ENCODE data around the gene CHST13.
"Not testable (repeated sequence)": the region's sequence is repeated elsewhere in the genome, so short reads cannot be mapped to it uniquely, and the experiment has no call there.

The CHST13 gene

DNA sequence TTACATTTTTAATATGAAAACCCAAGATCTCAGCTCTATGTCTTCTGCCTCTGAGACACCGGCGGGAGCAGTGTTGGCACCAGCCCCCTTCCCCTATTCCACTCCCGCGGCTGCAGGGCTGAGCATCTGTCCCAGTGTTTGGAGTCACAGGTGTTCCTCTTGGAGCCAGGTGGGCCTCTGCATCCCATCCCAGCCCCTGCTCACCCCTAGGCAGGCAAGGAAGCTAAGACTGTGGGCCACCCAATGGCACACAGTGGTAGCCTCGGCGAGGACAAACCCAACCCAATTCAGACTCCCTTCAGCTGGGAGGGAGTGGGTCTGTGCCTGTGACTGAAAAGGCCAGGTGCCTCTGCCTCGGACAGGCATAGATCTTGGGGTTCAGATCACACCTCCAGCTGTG lies 3.1 kb downstream of the CHST13 start:
- DNase-seq = no peak

GRCh38 chr3:126527455-126528211 lies 3.7 kb downstream of the CHST13 start:
- DNase-seq = no peak

GRCh38 chr3:126528419-126528799 lies 4.5 kb downstream of the CHST13 start:
- DNase-seq = no peak

- no peak for DNase-seq
These were observed 5.0 kb downstream of the CHST13 start for GRCh38 chr3:126528800-126529541.

DNA sequence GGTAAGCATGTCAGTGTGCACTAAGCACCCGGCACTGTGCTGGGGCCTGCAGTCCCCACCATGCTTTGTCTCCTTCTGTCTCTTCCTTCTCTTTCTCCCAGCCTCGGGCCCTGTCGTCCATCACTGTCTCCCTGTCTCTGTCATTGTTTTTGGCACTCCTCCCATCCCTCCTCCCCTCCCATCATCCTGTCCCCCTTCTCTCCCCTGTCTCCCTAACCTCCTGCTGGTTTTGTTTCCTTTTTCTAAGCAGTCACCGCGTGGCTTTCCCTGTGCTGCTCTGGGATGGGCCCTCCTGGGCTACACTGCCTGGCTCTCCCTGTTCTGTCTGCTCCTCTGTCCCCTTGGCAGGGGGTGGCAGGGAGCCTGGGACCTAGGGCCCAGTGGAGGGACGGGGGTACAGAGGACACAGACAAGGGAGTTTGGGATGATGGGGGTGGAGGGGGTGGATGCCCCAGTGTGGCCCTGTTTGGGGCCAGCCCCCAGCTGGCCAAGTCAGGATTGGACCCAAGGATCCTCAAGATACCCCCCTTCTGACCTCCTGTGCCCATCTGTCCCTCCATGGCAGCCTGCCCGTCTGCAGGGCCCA lies 5.7 kb downstream of the CHST13 start:
- no peak for DNase-seq

DNA sequence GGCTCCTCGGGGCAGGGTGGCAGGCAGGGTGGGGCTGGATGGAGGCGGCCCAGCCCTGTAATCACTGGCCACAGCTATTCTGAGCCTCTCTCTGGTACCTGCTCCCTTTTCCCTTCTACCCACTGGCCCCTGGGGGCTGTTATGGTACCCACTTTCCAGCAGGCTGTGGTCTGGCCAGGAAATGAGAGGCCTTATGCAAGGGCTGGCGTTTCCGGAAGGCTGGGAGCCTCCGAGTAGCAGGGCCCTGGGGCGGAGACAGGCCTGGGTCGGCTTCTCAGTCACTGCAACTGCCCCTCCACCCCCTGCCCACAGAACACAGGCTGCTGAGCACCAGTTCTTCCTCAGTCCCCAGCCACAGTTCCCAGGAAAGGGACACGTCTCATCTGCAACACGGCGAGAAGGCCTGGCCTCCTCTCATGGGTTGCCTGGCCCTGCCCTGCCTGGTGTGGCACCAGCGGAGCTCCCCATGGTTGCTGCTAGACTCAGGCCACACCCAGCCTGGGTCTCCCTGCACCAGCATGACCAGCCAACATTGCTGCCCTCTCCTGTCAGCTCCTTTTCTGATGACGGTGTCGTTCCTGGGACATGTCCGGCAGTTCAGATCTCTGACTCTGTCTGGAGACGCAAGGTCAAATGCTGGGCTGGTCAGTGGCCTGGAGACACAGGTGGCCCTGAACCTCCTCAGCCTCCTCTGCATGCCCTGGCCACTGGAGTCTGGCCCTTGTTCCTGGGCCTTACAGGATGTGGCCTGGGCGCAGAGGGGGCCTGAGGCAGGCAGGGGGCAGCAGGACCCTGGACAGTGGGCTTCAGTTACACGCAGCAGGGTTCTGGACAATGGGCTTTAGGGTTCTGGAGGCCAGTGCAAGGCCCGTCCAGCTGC lies 6.5 kb downstream of the CHST13 start:
- no peak for DNase-seq

- DNase-seq = no peak
These were observed 7.0 kb downstream of the CHST13 start for GRCh38 chr3:126531051-126531330.

DNA sequence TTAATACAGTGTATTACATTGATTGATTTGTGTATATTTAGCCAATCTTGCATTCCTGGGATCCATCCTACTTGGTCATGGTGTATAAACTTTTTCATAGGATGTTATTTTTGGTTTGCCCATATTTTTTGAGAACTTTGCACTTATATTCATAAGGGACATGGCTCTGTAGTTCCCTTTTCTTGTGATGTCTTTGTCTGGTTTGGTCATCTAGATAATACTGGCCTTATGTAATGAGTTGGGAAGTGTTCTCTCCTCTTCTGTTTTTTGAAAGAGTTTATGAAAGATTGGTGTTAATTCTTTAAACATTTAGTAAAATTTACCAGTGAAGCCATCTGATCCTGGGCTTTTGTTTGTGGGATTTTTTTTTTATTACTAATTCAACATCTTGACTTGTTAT lies 9.6 kb downstream of the CHST13 start:
- no peak for DNase-seq

DNA sequence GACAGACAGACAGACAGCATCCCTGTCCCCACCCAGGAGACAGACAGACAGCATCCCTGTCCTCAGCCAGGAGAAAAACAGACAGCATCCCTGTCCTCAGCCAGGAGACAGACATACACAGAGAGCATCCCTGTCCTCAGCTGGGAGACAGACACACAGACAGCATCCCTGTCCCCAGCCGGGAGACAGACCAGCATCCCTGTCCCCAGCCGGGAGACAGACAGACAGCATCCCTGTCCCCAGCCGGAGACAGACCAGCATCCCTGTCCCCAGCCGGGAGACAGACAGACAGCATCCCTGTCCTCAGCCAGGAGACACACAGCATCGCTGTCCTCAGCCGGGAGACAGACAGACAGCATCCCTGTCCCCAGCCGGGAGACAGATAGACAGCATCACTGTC lies 10.8 kb downstream of the CHST13 start:
- DNase-seq = not testable (repeated sequence)

DNA sequence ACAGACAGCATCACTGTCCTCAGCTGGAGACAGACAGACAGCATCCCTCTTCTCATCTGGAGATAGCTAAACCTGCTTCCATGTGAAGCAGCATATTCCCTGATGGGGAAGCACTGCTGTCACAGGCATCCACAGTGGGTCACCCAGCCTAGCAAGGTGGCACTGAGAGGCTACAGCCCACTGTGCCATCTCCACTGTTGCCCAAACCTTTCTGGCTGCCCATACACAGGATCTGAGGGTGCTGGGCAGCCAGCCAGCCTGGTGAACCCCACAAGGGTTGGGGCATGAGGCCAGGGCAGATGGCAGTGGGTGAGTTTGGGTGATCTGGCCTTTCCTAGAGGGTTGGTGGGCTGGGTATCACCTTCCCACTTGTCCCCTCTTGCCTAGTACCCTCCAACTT lies 11.7 kb downstream of the CHST13 start:
- no peak for DNase-seq

GRCh38 chr3:126536126-126536525 lies 12.2 kb downstream of the CHST13 start:
- no peak for DNase-seq

GRCh38 chr3:126537116-126537729 lies 13.3 kb downstream of the CHST13 start:
- peak in 1 of 2 experiments; percentile 10 for DNase-seq

GRCh38 chr3:126537730-126538281 lies 13.9 kb downstream of the CHST13 start:
- DNase-seq = no peak

- no peak for DNase-seq
These were observed 14.4 kb downstream of the CHST13 start for GRCh38 chr3:126538316-126538715.

DNA sequence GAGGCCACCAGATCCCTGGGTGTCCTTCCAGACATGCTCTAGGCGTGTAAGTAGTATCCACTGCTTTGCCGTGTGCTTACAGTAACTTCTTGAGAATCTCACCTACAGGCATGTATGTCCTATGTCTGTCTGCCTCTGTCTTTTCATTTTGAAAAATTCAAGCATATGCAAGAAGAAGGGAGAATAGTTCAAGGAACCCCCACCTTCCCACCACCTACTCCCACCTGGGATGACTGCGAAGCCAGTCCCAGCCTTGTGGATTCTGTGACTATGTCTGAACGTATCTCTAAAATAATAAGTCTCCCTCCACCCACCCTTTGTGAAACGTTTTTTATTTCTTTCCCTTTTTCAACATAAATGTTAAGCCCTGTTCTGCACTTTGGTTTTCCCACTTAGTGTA lies 15.0 kb downstream of the CHST13 start:
- no peak for DNase-seq

GRCh38 chr3:126539558-126540250 lies 15.7 kb downstream of the CHST13 start:
- no peak for DNase-seq

DNA sequence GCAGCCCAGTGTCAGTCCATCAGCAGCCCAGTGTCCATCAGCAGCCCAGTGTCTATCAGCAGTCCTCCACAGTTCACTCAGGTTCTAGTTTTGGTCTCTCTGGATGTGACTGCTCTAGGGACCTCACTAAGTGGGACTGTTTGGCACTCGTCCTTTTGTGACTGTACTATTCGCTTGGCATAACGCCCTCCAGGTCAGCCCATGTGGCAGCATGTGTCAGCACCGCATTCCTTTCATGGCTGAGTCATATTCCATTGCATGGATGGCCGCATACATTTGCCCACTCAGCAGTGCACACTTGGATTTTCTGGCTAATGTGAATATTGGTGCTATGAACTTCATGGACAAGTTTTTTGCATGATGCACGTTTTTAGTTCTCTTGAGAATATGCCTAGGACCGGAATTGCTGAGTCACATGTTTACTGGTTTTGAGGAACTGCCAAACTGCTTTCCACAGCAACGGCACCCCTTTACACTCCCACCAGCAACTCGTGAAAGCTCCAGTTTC lies 16.4 kb downstream of the CHST13 start:
- DNase-seq = no peak

DNA sequence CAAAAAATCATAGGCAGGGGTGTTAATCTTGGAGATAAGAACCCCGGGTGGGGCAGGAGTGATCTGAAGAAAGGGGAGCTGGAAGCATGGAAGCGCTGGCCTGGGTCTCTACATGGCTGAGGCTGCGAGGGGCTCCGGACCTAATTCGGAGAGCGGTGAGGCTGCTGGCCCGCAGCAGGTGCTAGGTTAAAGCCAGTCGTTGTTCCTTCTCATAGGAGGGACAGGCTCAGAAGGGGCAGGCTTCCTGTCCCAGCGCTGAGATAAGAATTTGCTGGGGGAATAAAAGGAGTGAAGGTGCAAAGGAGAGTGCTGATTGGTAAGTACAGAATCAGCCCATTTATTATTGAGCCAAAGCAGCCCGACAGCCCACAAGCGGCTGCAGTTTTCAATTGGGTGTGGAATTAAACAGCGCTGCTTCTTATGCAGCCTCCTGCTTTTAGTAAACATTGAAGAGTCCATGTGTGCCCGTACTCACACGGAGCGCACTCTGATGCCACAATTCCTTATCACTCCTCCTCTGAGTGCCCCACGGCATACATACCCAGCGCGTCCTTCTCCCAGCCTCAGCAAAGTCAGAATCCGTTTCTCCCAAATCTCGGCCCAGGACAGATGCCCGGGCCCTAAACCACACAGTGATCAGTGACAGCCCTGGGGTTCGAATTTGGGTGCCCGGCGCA lies 17.1 kb downstream of the CHST13 start:
- no peak for DNase-seq

- no peak for DNase-seq
These were observed 17.8 kb downstream of the CHST13 start for GRCh38 chr3:126541628-126542339.

All from SHP77 (cell line).